IPS-18c (cell line): ENCODE data around the gene PTPRN2.
"Not testable (repeated sequence)": the region's sequence is repeated elsewhere in the genome, so short reads cannot be mapped to it uniquely, and the experiment has no call there.

ENCODE experiments used
- H3K4me3 ChIP-seq: 2 replicates; pipeline ENCODE4 v1.7.0; 2013; ENCODE audit warnings: low read depth, mild to moderate bottlenecking, low read length, moderate library complexity; ENCODE audit not compliant: insufficient read depth
- H3K9me3 ChIP-seq: one replicate; pipeline ENCODE4 v1.6.1; 2013; ENCODE audit warnings: mild to moderate bottlenecking, low read length, moderate library complexity; ENCODE audit not compliant: control insufficient read depth, insufficient read depth

Gene PTPRN2

GRCh38 chr7:158238616-158239289 is 348.9 kb downstream of the PTPRN2 start:
- H3K9me3 ChIP-seq, result peaks cover 24% of the 10 kb centered on the region
- peak overlapping the region; percentile 15; the same call in 1 of the 2 replicates for H3K4me3 ChIP-seq

DNA sequence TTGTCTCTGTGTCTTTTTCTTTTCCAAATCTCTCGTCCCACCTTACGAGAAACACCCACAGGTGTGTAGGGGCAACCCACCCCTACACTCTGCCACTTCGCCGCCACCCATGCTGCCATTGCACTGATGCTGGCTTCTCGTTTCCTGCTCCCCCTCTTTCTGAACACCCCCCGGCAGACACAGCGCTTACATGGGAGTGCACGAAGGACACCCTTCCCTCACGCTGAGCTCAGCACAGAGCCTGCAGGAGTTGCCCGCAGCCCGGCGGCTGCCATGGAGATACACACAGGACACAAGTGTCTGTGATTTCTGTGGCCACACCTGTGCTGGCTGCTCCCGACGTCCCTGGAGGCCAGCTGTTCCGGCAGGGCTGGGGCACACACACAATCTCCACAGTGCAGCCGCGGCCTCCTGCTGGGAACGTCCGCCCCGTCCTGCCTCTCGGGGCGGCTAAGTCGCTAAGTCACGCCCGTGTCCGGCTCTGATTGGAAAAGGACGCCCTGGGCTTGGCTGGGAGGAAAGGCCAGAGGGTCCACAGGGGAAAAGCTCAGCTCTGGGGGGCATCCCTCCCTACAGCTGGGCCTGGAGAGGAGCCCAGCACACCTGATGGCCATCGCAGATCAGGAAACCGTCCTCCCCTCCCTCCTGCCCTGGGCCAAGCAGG is 349.8 kb downstream of the PTPRN2 start:
- Histone ChIP-seq H3K9me3 (peaks cover 24% of the 10 kb centered on the region), H3K4me3 (no peak overlapping the region)

DNA sequence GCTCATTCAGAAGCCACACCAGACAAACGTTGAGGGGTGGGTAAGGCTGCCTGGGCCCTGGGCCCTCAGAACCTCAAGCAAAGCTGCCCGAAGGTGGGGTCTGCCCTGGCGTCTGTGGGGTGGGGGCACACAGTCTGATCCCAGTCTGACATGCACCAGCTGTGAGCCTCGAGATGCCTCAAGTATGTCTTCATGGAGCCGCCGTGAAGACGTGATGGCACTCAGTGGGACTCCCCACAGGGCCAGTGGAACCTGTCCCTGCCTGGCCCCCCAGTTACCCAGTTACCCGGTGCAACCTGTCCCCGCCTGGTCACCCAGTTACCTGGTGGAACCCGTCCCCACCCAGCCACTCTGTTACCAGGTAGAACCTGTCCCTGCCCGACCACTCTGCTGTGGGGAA is 351.2 kb downstream of the PTPRN2 start:
- peaks cover 19% of the 10 kb centered on the region for H3K9me3 ChIP-seq
- no peak overlapping the region for H3K4me3 ChIP-seq

DNA sequence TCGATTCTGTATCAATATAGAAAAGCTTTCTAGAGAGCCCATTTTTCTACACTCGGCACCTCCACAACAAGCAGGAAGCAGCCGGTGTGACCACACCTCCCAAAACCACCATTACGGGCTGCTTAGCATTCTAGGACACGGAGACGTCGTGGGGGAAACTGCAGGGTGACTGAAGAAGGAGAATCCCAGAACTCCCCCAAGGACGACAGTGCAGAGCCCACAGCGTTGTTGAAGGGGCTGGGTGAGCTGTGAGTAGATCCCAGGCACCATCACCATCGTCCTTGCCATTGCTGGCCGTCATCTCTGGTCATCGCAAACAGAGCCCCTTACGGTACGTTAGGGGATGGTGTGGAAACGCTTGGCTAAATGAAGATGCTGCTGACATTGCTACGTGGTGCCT is 351.8 kb downstream of the PTPRN2 start:
- Histone ChIP-seq H3K4me3 (no peak overlapping the region), H3K9me3 (peaks cover 18% of the 10 kb centered on the region)

DNA sequence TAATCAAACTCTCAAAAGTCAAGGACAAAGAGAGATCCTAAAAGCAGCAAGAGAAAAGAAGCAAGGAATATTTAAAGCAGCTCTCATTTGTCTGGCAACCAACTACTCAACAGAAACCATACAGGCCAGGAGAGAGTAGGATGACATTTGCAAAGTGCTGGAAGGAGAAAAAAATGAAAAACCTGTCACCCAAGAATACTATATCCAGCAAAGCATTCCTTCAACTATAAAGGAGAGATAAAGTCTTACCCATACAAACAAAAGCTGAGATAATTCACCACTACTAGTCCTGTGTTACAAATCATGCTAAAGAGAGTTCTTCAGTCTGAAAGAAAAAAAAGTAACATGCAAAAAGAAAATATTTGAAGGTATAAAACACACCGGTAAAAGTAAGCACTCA is 357.7 kb downstream of the PTPRN2 start:
- H3K9me3 ChIP-seq, result peaks cover 13% of the 10 kb centered on the region
- H3K4me3 ChIP-seq, result no peak overlapping the region

DNA sequence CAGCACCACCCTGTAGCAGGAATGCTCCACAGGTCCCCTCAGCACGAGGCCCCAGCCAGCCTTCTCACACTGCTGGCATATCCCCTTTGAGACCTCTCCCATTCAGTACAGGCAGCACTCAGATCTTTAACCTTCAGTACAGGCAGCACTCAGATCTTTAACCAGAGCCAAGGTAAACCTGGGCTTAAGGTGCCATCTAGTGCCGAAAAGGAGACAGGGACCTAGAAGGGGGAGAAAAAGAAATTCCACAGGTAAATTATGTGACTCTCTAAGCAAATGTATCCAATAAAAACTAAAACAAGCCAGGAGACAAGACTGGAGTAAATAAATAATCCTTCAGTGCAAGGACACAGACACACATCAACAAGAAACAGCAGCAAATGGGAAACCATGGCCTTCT is 358.6 kb downstream of the PTPRN2 start:
- Histone ChIP-seq H3K4me3 (no peak overlapping the region; the same call in 1 of the 2 replicates), H3K9me3 (peaks cover 13% of the 10 kb centered on the region)

DNA sequence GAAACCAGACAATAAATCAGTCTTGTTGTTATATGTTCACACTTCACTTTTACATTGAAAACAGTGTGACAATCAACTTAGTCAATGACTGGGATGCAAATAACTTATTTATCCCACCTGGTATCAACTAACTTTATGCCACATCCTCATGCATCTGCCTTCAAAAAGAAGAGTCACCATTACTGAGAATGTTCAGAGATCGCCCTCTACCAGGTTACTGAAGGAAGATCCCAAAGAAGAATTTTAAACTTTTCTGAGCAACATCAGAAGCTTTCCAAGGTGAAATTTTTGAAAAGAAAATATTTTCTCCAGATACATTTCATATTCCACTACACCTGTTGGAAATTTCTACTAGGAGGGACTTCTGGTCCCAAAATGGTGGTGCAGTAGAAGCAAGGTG is 359.5 kb downstream of the PTPRN2 start:
- peaks cover 13% of the 10 kb centered on the region for H3K9me3 ChIP-seq
- H3K4me3 ChIP-seq, result no peak overlapping the region

GRCh38 chr7:158227258-158227984 is 360.2 kb downstream of the PTPRN2 start:
- peaks cover 13% of the 10 kb centered on the region for H3K9me3 ChIP-seq
- no peak overlapping the region for H3K4me3 ChIP-seq

DNA sequence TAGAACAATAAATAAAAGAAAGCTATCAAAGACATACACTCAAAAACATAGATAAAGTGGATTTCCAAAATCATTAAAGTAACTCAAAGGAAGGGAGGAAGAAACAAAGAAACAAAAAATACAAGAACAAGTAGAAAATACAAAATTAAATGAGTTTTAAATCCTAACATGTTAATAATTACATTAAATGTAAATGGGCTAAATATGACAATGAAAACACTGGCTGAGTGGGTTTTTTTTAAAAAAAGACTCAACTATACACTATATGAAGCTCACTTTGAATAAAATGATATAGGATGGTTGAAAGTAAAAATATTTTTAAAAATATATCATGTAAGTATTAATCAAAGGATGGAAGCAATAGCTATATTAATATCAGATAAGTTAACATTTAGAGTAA is 371.4 kb downstream of the PTPRN2 start:
- Histone ChIP-seq H3K4me3 (no peak overlapping the region), H3K9me3 (peaks cover 4% of the 10 kb centered on the region)

GRCh38 chr7:158209435-158209834 is 378.2 kb downstream of the PTPRN2 start:
- peaks cover 20% of the 10 kb centered on the region for H3K9me3 ChIP-seq
- H3K4me3 ChIP-seq, result no peak overlapping the region

DNA sequence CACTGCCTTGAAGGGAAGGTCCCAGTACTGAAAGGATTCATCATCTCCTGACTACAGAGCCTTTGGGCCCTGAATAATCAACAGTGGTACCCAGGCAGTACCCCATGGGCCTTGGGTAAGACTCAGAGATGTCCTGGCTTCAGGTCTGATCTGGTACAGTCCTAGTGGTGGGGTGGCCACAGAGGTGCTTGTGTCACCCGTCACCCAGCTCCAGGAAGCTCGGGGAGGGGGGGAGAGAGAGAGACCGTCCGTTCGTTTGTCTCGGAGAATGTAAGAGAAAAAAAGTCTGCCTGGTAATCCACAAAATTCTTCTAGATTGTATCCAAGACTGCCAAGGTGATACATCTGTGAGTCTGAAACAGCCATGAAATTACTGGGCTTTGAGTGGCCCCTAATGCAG is 381.3 kb downstream of the PTPRN2 start:
- H3K4me3 ChIP-seq, result no peak overlapping the region

GRCh38 chr7:158204453-158204852 is 383.2 kb downstream of the PTPRN2 start:
- Histone ChIP-seq H3K4me3 (no peak overlapping the region), H3K9me3 (peaks cover 34% of the 10 kb centered on the region)

More for the DNA sequence above, 381.3 kb downstream of the PTPRN2 start:
- H3K9me3 ChIP-seq, result peaks cover 31% of the 10 kb centered on the region

DNA sequence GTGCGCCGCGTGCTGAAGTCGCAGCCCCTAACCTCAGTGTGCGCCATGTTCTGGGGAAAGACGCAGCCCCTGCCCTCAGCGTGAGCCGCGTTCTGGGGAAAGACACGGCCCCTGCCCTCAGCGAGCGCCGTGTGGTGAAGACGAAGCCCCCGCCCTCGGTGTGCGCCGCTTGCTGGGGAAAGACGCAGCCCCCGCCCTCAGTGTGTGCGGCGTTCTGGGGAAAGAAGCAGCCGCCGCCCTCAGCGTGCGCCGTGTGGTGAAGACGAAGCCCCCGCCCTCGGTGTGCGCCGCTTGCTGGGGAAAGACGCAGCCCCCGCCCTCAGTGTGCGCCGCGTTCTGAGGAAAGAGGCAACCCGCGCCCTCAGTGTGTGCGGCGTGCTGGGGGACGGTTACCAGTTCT is 383.7 kb downstream of the PTPRN2 start:
- H3K9me3 ChIP-seq, result peaks cover 39% of the 10 kb centered on the region
- not testable (repeated sequence) for H3K4me3 ChIP-seq

DNA sequence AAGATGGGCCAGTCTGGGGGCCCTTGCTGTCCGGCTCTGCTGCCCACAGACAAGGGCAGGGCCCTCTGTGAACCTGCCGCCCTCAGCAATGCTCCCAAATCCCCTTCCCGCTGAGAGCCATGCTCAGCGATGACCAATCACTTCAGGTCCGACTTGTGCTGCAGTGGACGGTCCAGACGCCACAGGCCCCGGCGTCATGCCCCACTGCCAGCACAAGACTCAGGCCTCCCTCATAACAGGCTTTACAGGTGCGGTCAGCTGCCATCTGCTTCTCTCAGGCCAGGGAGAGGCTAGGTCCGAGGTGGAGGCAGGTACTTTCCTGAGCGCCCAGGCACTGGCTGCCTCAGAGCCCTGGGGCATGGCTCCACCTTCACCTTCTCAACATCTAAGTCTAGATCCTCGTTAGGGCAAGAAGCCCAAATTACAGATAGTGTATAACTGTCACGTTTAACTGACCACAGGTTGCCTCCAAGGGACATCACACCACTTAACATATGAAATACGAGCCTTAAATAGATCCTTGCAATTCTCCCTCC is 393.2 kb downstream of the PTPRN2 start:
- no peak overlapping the region for H3K4me3 ChIP-seq
- H3K9me3 ChIP-seq, result peaks cover 38% of the 10 kb centered on the region

DNA sequence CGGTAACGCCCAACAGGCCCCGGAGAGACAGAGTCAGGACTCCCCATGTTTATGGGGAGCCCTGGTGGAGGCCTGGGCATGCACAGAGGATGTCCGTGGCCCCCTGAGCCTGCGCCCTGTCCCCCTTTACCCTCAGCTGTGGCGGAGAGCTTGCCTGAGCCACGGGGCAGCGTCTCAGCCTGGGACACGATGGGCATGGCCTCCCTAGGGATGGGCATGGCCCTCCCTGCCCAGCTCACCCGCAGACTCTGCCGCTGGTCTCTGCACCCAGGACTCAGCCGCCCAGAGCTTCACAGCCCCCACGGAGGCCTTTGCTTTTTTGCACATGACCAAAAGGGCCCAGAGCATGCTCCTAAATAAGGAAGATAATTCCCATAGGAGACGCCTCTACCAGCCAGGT is 394.2 kb downstream of the PTPRN2 start:
- peaks cover 33% of the 10 kb centered on the region for H3K9me3 ChIP-seq

DNA sequence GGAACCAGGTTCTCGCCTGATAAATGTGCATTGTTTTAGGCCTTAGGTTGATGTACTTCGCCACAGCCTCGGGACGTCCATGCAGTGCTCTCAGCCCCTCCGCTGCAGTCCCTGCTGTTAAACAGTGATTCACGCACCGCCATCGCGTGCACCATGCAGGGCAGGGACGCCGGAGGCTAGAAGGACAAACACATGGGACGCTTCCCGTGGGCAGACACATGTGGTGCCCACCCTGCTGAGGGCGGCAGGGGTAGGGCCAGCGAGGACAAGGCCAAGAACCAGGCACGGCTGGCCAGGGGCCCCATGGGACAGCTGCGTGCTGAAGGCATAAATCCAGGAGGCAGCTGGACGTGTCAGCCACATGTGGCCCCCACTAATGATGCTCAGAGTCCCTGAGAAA is 394.7 kb downstream of the PTPRN2 start:
- H3K4me3 ChIP-seq, result no peak overlapping the region
- peaks cover 33% of the 10 kb centered on the region for H3K9me3 ChIP-seq

More for the DNA sequence above, 394.2 kb downstream of the PTPRN2 start:
- no peak overlapping the region; the same call in 1 of the 2 replicates for H3K4me3 ChIP-seq

- Histone ChIP-seq H3K4me3 (no peak overlapping the region; the same call in 1 of the 2 replicates), H3K9me3 (peaks cover 39% of the 10 kb centered on the region)
Measured at GRCh38 chr7:158192184-158192835, 395.3 kb downstream of the PTPRN2 start.
